ENCODE measurements around the gene FBLN5. TPM values are rescaled to one million over a fixed set of nuclear protein-coding genes. Genes with fewer than 3 reads are reported as not detected.

The FBLN5 gene
- total RNA-seq, 1 experiment from 2014 or later: 3.3 TPM

GRCh38 chr14:91888641-91889476, 58.6 kb downstream of the FBLN5 start (continued):
- TF ChIP-seq REST (IDR thresholded peaks at IDR 0.05; ENCODE audit: low read depth) (no peak), MAX (IDR thresholded peaks at IDR 0.05) (no peak), CTCF (IDR thresholded peaks at IDR 0.05 in 2 of 3, conservative IDR thresholded peaks at IDR 0.05 in 1 of 3; ENCODE audit: borderline replicate concordance in 1 of 3, insufficient read depth in 1 of 3, low read depth in 2 of 3, low read length in 2 of 3) (no peak), TCF7L2 (IDR thresholded peaks at IDR 0.05; ENCODE audit: borderline replicate concordance, extremely low read depth, insufficient read depth, insufficient read length) (no peak), EGR1 (IDR thresholded peaks at IDR 0.05; ENCODE audit: low read depth) (no peak)

GRCh38 chr14:91886961-91887360, 60.5 kb downstream of the FBLN5 start:
- H3K4me2 ChIP-seq (ENCODE audit: low read length): no peak overlapping the region
- no peak for DNase-seq (ENCODE audit: low read depth, low spot score)
- CTCF ChIA-PET: no interaction called here
- POLR2A ChIA-PET: no interaction called here
- H3K79me2 ChIP-seq (ENCODE audit: insufficient read depth, low read length): no peaks in the 10 kb centered on the region
- no peaks in the 10 kb centered on the region for H3K27me3 ChIP-seq (ENCODE audit: insufficient read depth, low read length)
- RAD21 ChIA-PET (ENCODE audit: low non-redundant PET in 1 of 2, low total read pairs in 2 of 2, uncharacterized antibody in 2 of 2, unreplicated experiment in 2 of 2): no interaction called here
- H2AFZ ChIP-seq (ENCODE audit: low read depth, low read length, poor library complexity, severe bottlenecking): no peak overlapping the region
- H3K4me3 ChIP-seq (replicated peaks in 1 of 2; ENCODE audit: low read depth in 1 of 2, low read length in 2 of 2): no peak overlapping the region
- no peaks in the 10 kb centered on the region for H3K4me1 ChIP-seq (ENCODE audit: control insufficient read depth in 1 of 2, insufficient read depth in 2 of 2, low read length in 2 of 2)
- ATAC-seq: no peak
- H3K27ac ChIP-seq (ENCODE audit: low read depth, low read length): no peak overlapping the region
- no peak overlapping the region for H3K9ac ChIP-seq (ENCODE audit: low read length)
- no peaks in the 10 kb centered on the region for H4K20me1 ChIP-seq (ENCODE audit: insufficient read depth)
- H3K9me2 ChIP-seq (ENCODE audit: insufficient read depth): no peaks in the 10 kb centered on the region
- no peaks in the 10 kb centered on the region for H3K9me3 ChIP-seq (ENCODE audit: control insufficient read depth in 1 of 2, insufficient read depth in 1 of 2, low read depth in 1 of 2, low read length in 2 of 2)
- BruUV-seq (replicated peaks): no TSS peak
- intact Hi-C loops (cut with micrococcal nuclease): no loop called here
- no peaks in the 10 kb centered on the region for H3K36me3 ChIP-seq (ENCODE audit: control insufficient read depth in 1 of 2, insufficient read depth in 2 of 2, low read length in 2 of 2)
- TF ChIP-seq FOSL1 (IDR thresholded peaks at IDR 0.05; ENCODE audit: low read depth) (no peak), EZH2 (IDR thresholded peaks at IDR 0.05) (no peak), CTCF (IDR thresholded peaks at IDR 0.05 in 2 of 3, conservative IDR thresholded peaks at IDR 0.05 in 1 of 3; ENCODE audit: borderline replicate concordance in 1 of 3, insufficient read depth in 1 of 3, low read depth in 2 of 3, low read length in 2 of 3) (no peak), ATF3 (IDR thresholded peaks at IDR 0.05) (no peak), POLR2A (IDR thresholded peaks at IDR 0.05; ENCODE audit: borderline replicate concordance, extremely low read depth, insufficient read depth, insufficient read length) (no peak), EZH2phosphoT487 (IDR thresholded peaks at IDR 0.05; ENCODE audit: borderline replicate concordance) (no peak), CEBPB (IDR thresholded peaks at IDR 0.05; ENCODE audit: low read depth) (no peak), RAD21 (IDR thresholded peaks at IDR 0.05; ENCODE audit: low read depth) (no peak), ZNF274 (IDR thresholded peaks at IDR 0.05; ENCODE audit: low read depth, low read length) (no peak)
